ENCODE results near the gene ST14.
"Not testable (repeated sequence)": the region's sequence is repeated elsewhere in the genome, so short reads cannot be mapped to it uniquely, and the experiment has no call there.

DNA sequence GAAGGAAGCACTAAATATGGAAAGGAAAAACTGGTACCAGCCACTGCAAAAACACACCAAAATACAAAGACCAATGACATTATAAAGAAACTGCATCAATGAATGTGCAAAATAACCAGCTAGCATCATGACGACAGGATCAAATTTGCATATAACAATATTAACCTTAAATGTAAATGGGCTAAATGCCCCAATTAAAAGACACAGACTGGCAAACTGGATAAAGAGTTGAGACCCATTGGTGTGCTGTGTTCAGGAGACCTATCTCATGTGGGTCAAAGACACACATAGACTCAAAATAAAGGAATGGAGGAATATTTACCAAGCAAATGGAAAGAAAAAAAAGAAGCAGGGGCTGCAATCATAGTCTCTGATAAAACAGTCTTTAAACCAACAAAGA is 92.2 kb downstream of the ST14 start:
- TF ChIP-seq, protein P1, sequence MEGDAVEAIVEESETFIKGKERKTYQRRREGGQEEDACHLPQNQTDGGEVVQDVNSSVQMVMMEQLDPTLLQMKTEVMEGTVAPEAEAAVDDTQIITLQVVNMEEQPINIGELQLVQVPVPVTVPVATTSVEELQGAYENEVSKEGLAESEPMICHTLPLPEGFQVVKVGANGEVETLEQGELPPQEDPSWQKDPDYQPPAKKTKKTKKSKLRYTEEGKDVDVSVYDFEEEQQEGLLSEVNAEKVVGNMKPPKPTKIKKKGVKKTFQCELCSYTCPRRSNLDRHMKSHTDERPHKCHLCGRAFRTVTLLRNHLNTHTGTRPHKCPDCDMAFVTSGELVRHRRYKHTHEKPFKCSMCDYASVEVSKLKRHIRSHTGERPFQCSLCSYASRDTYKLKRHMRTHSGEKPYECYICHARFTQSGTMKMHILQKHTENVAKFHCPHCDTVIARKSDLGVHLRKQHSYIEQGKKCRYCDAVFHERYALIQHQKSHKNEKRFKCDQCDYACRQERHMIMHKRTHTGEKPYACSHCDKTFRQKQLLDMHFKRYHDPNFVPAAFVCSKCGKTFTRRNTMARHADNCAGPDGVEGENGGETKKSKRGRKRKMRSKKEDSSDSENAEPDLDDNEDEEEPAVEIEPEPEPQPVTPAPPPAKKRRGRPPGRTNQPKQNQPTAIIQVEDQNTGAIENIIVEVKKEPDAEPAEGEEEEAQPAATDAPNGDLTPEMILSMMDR (IDR thresholded peaks at IDR 0.05 in 8 of 11, conservative IDR thresholded peaks at IDR 0.05 in 3 of 11), result not testable (repeated sequence)
- TF ChIP-seq POLR2A, POLR2AphosphoS5 (IDR thresholded peaks at IDR 0.05): not testable (repeated sequence)
